HFFc6 (cell line): ENCODE measurements around the gene ATXN7. TPM values are rescaled to one million over a fixed set of nuclear protein-coding genes. Genes with fewer than 3 reads are reported as not detected.

ENCODE experiments used
- DNase-seq: peaks from one replicate; pipeline ENCODE4 v3.0.0-alpha.2; 2018
- H3K27ac Mint-ChIP-seq: 2 replicates; pipeline ENCODE4 v1.8.0; 2020; ENCODE audit warnings: mild to moderate bottlenecking, mixed read lengths
- H3K27me3 Mint-ChIP-seq: 2 replicates; pipeline ENCODE4 v1.8.0; 2021; ENCODE audit warnings: mild to moderate bottlenecking, moderate library complexity, mixed read lengths; ENCODE audit not compliant: insufficient read depth
- H3K36me3 Mint-ChIP-seq: 2 replicates; pipeline ENCODE4 v1.8.0; 2021; ENCODE audit warnings: low read depth, mixed read lengths
- H3K4me1 Mint-ChIP-seq: 2 replicates; pipeline ENCODE4 v1.8.0; 2020; ENCODE audit warnings: low read depth, mixed read lengths
- H3K4me3 Mint-ChIP-seq: 2 replicates; pipeline ENCODE4 v1.8.0; 2020; ENCODE audit warnings: mild to moderate bottlenecking, moderate library complexity, mixed read lengths
- H3K9me3 Mint-ChIP-seq: 2 replicates; pipeline ENCODE4 v1.8.0; 2020; ENCODE audit warnings: mild to moderate bottlenecking, mixed read lengths
- total RNA-seq, 6 experiments: library from RNA; stranded (reverse); fragmentation: NEBNext Ultra II Directional; extraction: Animal tissue kit (Norgen Biotek cat#: 25700); gene quantifications; 2 replicates in 1 of 6; 3 replicates in 5 of 6; pipeline ENCODE4 v1.2.3, GENCODE V29; 2021
- TF ChIP-seq, protein P1 (sequence below): fragments of 200-600 bp; sonication (generic); IDR thresholded peaks from 2 replicates; pipeline ENCODE4 v1.5.0; 2021; ENCODE audit warnings: antibody characterized with exemption, mild to moderate bottlenecking

The ATXN7 gene
- total RNA-seq, 6 experiments from 2014 or later = 11.5 to 18.4 (median 15.2) TPM

DNA sequence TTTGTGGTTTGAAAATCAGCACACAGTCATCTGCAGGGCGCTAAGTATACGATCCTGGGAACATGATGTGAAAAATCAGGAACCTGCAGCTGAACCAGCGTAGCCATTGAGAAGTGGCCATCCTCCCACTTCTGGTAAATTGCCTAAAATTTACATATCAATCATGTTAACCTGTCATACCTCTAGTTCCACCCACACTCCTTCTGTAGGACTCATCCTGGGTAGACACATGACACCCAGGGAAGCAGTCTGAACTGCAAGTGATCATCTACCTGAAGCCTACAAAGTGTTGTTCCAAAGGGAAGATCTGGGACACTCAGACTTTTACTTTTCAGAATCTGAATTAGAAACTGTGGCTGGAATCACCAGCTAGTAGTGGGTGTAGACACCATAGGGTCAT, 165.1 kb downstream of the ATXN7 start:
- H3K9me3 Mint-ChIP-seq = no peaks in the 10 kb centered on the region
- H3K4me1 Mint-ChIP-seq = peaks cover 29% of the 10 kb centered on the region
- H3K27ac Mint-ChIP-seq = no peak overlapping the region
- peaks cover 1% of the 10 kb centered on the region; the same call in 1 of the 2 replicates for H3K36me3 Mint-ChIP-seq
- peaks cover 9% of the 10 kb centered on the region for H3K27me3 Mint-ChIP-seq
- TF ChIP-seq, protein P1, sequence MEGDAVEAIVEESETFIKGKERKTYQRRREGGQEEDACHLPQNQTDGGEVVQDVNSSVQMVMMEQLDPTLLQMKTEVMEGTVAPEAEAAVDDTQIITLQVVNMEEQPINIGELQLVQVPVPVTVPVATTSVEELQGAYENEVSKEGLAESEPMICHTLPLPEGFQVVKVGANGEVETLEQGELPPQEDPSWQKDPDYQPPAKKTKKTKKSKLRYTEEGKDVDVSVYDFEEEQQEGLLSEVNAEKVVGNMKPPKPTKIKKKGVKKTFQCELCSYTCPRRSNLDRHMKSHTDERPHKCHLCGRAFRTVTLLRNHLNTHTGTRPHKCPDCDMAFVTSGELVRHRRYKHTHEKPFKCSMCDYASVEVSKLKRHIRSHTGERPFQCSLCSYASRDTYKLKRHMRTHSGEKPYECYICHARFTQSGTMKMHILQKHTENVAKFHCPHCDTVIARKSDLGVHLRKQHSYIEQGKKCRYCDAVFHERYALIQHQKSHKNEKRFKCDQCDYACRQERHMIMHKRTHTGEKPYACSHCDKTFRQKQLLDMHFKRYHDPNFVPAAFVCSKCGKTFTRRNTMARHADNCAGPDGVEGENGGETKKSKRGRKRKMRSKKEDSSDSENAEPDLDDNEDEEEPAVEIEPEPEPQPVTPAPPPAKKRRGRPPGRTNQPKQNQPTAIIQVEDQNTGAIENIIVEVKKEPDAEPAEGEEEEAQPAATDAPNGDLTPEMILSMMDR = no peak
- H3K4me3 Mint-ChIP-seq = no peak overlapping the region
- no peak for DNase-seq

DNA sequence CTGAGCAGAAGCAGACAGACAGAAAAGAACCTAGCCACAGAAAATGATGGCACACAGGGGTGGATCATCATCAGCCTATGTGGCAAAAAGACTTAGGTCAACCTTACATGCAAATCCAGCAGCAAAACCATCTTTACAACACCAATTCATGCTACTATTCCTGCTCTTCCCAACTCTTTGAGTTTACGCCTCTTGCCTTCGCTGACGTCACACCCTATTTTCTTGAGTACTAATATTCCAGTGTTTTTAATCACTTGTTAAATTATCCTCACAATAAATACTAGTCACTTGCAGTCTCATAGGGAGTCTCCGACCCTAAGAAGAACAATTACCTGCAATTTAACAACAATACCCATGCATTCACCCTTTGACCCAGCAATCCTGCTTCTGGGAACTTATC, 165.6 kb downstream of the ATXN7 start:
- Mint-ChIP-seq H3K36me3 (peaks cover 7% of the 10 kb centered on the region), H3K27ac (no peak overlapping the region), H3K4me1 (peaks cover 25% of the 10 kb centered on the region), H3K27me3 (peaks cover 9% of the 10 kb centered on the region), H3K9me3 (peaks cover 5% of the 10 kb centered on the region), H3K4me3 (no peak overlapping the region)
- DNase-seq = no peak
- TF ChIP-seq, protein P1 = no peak

DNA sequence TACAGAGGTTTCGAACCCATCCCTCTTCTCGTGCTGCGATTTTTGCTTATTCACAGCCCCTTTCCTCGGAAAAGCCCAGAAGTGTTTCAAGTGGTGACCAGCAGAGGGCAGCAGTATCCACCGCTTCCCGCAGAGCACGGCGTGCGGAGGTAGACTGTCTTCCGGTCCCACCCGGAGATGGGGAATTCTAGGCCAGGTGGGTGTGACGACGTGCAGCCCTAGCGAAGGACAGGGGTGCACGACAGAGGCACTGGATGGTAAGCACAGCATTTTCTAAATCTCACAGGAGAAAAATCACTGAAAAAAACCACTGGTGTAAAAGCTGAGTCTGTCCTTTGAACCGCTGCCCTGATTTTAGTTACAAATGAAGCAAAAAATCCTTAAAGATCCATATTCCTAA, 167.1 kb downstream of the ATXN7 start:
- DNase-seq = peak; percentile 41
- peaks cover 8% of the 10 kb centered on the region for H3K9me3 Mint-ChIP-seq
- H3K4me3 Mint-ChIP-seq = peak overlapping the region; percentile 89
- peaks cover 10% of the 10 kb centered on the region for H3K36me3 Mint-ChIP-seq
- peaks cover 9% of the 10 kb centered on the region for H3K27me3 Mint-ChIP-seq
- TF ChIP-seq, protein P1 = peak; percentile 96
- H3K4me1 Mint-ChIP-seq = peaks cover 25% of the 10 kb centered on the region
- H3K27ac Mint-ChIP-seq = peak overlapping the region; percentile 79

DNA sequence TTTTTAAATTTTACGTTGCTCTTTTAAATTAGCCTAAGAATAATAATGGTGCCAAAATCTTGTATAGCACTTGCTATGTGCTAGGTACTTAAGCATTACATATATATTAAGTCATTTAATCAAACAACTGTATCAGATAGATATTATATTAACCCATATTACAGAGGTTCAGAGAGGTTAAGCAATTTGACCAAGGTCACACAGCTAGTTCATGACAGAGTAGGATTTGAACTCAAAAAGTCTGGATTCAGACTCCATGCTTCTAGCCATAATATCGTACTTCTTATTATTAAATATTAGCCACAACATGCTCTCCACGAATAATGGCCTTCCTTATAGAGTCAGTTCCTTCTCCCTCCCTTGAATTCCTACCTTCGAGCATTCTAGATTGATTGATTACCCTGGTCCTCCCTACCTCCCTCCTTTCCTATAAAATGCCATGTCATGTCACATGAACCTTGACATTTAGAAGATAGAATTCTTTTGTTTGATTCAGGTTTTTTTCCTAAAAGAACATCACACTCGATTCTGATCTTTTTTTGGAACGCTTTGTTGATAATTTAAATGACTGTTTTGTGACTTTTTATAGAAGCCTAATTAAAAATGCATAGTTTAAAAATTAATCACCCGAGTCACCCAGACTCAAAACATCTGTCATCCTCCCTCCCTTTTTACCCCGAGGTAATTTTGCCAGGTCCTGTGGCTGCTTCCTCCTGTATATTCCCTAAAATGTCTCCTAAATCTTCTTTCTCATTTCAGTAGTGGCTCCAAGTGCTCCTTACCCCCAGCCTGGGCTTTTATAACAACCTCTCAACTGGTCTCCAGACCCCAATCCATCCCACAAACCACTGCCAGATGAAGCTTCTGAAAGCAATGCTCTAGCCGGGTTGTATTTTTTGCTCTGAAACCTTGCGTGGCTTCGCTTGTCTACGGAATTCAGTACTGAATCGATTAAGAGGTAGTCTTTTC, 168.2 kb downstream of the ATXN7 start:
- H3K4me3 Mint-ChIP-seq = peak overlapping the region; percentile 77
- H3K36me3 Mint-ChIP-seq = peaks cover 10% of the 10 kb centered on the region
- no peak for DNase-seq
- TF ChIP-seq, protein P1 = no peak
- H3K27ac Mint-ChIP-seq = peak overlapping the region; percentile 64
- H3K4me1 Mint-ChIP-seq = peaks cover 25% of the 10 kb centered on the region
- peaks cover 9% of the 10 kb centered on the region for H3K27me3 Mint-ChIP-seq
- peaks cover 8% of the 10 kb centered on the region for H3K9me3 Mint-ChIP-seq

DNA sequence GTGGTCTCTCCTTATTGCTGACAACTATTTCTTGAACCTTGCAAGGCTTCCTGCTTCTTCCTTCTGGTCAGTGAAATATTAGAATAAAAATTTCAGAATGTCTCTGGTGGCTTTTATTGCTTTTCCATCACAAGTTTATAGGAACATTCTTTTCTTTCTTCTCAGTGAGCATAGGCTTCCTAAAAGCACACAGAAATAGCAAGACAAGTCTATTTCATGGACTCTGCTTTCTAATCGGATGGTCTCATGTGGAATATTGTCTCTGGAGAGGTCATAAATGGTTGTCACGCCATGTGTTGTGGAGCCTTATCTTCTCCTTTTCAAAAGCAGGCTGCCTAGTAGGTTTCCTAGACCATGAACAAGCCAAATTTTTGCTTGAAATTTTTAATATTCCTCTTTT, 169.4 kb downstream of the ATXN7 start:
- Mint-ChIP-seq H3K27ac (no peak overlapping the region), H3K27me3 (peaks cover 7% of the 10 kb centered on the region), H3K36me3 (peaks cover 10% of the 10 kb centered on the region), H3K9me3 (peaks cover 8% of the 10 kb centered on the region), H3K4me3 (no peak overlapping the region), H3K4me1 (peaks cover 25% of the 10 kb centered on the region)
- TF ChIP-seq, protein P1 = no peak
- DNase-seq = no peak
